Heart left ventricle (tissue), 16 donors: Measurements from ENCODE around the gene IFT122. TPM values are rescaled to one million over a fixed set of nuclear protein-coding genes. Genes with fewer than 3 reads are reported as not detected.

Experiments
- ATAC-seq, 4 donors: fragments of 200-7000 bp; cut with Tn5 transposase; one replicate each; pipeline ENCODE4 v1.9.1; 2020 to 2022; ENCODE audit warnings: moderate library complexity in 4 of 4, mild to moderate bottlenecking in 3 of 4, moderate number of reproducible peaks in 1 of 4
- DNase-seq, 5 donors: peaks; one replicate each; pipeline ENCODE4 v3.0.0-alpha.2; 2020
- H3K27ac ChIP-seq, 12 donors: fragments of 200-600 bp; sonication (generic) in 4 of 12; one replicate each; pipeline versions ENCODE4 v1.5.0 to v1.8.0; 2016 to 2022; ENCODE audit warnings: mild to moderate bottlenecking in 2 of 12
- H3K27me3 ChIP-seq, 9 donors: fragments of 200-600 bp; sonication (generic) in 2 of 9; one replicate each; pipeline versions ENCODE4 v1.5.1 to v1.8.0; 2016 to 2022; ENCODE audit warnings: mild to moderate bottlenecking in 3 of 9
- H3K36me3 ChIP-seq, 9 donors: fragments of 200-600 bp; sonication (generic) in 2 of 9; one replicate each; pipeline versions ENCODE4 v1.5.0 to v1.8.0; 2018 to 2022; ENCODE audit warnings: mild to moderate bottlenecking in 2 of 9
- H3K4me1 ChIP-seq, 12 donors: fragments of 200-600 bp; sonication (generic) in 4 of 12; one replicate each; pipeline versions ENCODE4 v1.5.0 to v1.8.0; 2016 to 2022; ENCODE audit warnings: mild to moderate bottlenecking in 3 of 12
- H3K4me3 ChIP-seq, 12 donors: fragments of 200-600 bp; sonication (generic) in 4 of 12; one replicate each; pipeline versions ENCODE4 v1.5.0 to v1.8.0; 2017 to 2022; ENCODE audit warnings: mild to moderate bottlenecking in 9 of 12, moderate library complexity in 4 of 12
- H3K9me3 ChIP-seq, 12 donors: fragments of 200-600 bp; sonication (generic) in 4 of 12; one replicate each; pipeline versions ENCODE4 v1.5.0 to v1.8.0; 2016 to 2022; ENCODE audit warnings: mild to moderate bottlenecking in 1 of 12
- POLR2A ChIP-seq, 2 donors: fragments of 450-650 bp; IDR thresholded peaks; one replicate each; pipeline ENCODE4 v1.6.1; 2017; ENCODE audit warnings: antibody characterized with exemption in 2 of 2, mild to moderate bottlenecking in 2 of 2, moderate library complexity in 2 of 2
- WGBS, 4 donors: extraction: QIAGEN DNeasy Blood & Tissue Kit in 2 of 4; methylation state at CpG; one replicate each; pipeline versions ENCODE4 v1.1.5 to v1.1.7; 2013 to 2018; 5-methylcytosine and 5-hydroxymethylcytosine counted together
- intact Hi-C, 10 donors: fragments of 100-400 bp; cut with DNase I; formaldehyde crosslinking; loops; one replicate each; pipeline versions ENCODE4 v1.11.1 to v1.14.2; 2022
- polyA plus RNA-seq, 2 donors: library from polyadenylated mRNA; stranded (reverse); fragments of 200-250 nt; gene quantifications; one replicate each; pipeline ENCODE4 v1.2.3, GENCODE V29; 2013
- total RNA-seq, 9 donors: library from RNA; depleted of rRNA in 2 of 9; stranded (reverse); fragments of >200 nt in 2 of 9; fragmentation: NEBNext Ultra II Directional in 3 of 9; extraction: Animal tissue kit (Norgen Biotek cat#: 25700) in 3 of 9; gene quantifications; one replicate each; pipeline versions ENCODE4 v1.1.0 to v1.2.4, GENCODE V29; 2016 to 2023
- TF ChIP-seq, protein P1 (sequence below), 12 donors: fragments of 200-600 bp; sonication (generic) in 4 of 12; IDR thresholded peaks; one replicate each; pipeline versions ENCODE4 v1.5.0 to v1.8.0; 2018 to 2022; ENCODE audit warnings: antibody characterized with exemption in 12 of 12, mild to moderate bottlenecking in 5 of 12
- donor health status: ischemic (EF 13 %, LVEDD 7.1; RV severe dilation, severe dysfunction).
- donor health status: healthy with polysubstance abuse.
- donor health status: DM: no; HTN: yes; CAD: no.
- donor health status: DM: no; HTN: no; CAD: no.
- donor health status: ischemic (EF 25% LVEDD 6.9; RV normal size, moderate dysfunction).
- donor health status: ischemic (EF 25% LVEDD 5.7; RV mildly dilated, moderate dysfunction).
- donor health status: healthy.
- donor health status: DM: yes; HTN: yes; CAD: no.
- donor health status: ischemic (EF 35%, LVEDD 5.7; RV mildly dilated, moderate dysfunction).
- donor health status: nonischemic (EF 11% LVEDD 7.7; RV severe dilation, severe dysfunction).
- donor health status: DM: yes; HTN: yes; CAD: no.
- donor health status: PGD.
- donor health status: ischemic (EF 29% LVEDD 5.4; RV normal size, mild dysfunction).
- donor health status: nonischemic (EF 23%, LVEDD 6.1; RV moderate dilation, normal function).

Gene IFT122
- total and polyA plus RNA-seq, 11 donors, result 7.2 to 34.2 (median 16.6) TPM

DNA sequence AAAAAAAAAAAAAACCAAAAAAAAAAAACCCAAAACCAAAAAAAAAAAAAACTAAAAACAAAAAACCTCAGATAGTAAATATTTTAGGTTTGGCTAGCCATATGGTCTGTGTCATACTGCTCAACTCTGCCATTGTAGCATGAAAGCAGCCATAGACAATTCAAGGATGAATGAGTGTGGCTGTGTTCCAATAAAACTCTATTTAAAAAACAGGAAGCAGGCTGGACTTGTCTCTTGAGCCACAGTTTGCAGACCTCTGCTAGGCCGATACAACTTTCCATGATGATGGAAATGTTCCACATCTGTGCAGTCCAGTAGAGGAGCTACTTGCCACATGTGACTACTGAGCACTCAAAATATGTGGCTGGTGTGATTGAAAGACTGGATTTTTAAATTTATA, 22.7 kb upstream of the IFT122 start:
- peaks cover 0 to 3% (median 0%) of the 10 kb centered on the region in 12 donors for H3K9me3 ChIP-seq
- ATAC-seq, result peak; percentile 45 to 85 (median 56)

GRCh38 chr3:129418041-129418973, 21.7 kb upstream of the IFT122 start:
- WGBS, 4 donors, result 86 to 91% (median 90%) methylated on average over 14 of the region's 14 CpGs
- ATAC-seq (no peak), DNase-seq (no peak)
- no peak overlapping the region for H3K4me3 ChIP-seq
- H3K36me3 ChIP-seq, result no peaks in the 10 kb centered on the region
- peaks cover 0 to 3% (median 0%) of the 10 kb centered on the region in 12 donors for H3K9me3 ChIP-seq
- peak overlapping the region in 8 of 12 donors; percentile 4 to 84 (median 58) for H3K27ac ChIP-seq
- peaks cover 0 to 34% (median 18%) of the 10 kb centered on the region in 12 donors for H3K4me1 ChIP-seq
- H3K27me3 ChIP-seq, result no peaks in the 10 kb centered on the region
- TF ChIP-seq POLR2A (IDR thresholded peaks at IDR 0.05), result no peak
- TF ChIP-seq, protein P1, sequence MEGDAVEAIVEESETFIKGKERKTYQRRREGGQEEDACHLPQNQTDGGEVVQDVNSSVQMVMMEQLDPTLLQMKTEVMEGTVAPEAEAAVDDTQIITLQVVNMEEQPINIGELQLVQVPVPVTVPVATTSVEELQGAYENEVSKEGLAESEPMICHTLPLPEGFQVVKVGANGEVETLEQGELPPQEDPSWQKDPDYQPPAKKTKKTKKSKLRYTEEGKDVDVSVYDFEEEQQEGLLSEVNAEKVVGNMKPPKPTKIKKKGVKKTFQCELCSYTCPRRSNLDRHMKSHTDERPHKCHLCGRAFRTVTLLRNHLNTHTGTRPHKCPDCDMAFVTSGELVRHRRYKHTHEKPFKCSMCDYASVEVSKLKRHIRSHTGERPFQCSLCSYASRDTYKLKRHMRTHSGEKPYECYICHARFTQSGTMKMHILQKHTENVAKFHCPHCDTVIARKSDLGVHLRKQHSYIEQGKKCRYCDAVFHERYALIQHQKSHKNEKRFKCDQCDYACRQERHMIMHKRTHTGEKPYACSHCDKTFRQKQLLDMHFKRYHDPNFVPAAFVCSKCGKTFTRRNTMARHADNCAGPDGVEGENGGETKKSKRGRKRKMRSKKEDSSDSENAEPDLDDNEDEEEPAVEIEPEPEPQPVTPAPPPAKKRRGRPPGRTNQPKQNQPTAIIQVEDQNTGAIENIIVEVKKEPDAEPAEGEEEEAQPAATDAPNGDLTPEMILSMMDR (IDR thresholded peaks at IDR 0.05), result no peak
- intact Hi-C loops, result no loop called here

More for the DNA sequence above, 22.7 kb upstream of the IFT122 start:
- Histone ChIP-seq H3K4me1 (peaks cover 0 to 42% (median 21%) of the 10 kb centered on the region in 12 donors), H3K27me3 (no peaks in the 10 kb centered on the region), H3K4me3 (no peak overlapping the region), H3K27ac (peak overlapping the region in 10 of 12 donors; percentile 4 to 84 (median 45)), H3K36me3 (no peaks in the 10 kb centered on the region)
- peak in 1 of 5 donors; percentile 49 for DNase-seq
- intact Hi-C loops, result no loop called here
- 12 to 49% (median 31%) methylated on average over 1 of the region's 1 CpG for WGBS, 4 donors
- TF ChIP-seq POLR2A (IDR thresholded peaks at IDR 0.05), result no peak
- TF ChIP-seq, protein P1 (IDR thresholded peaks at IDR 0.05), result no peak

GRCh38 chr3:129419476-129419875, 20.5 kb upstream of the IFT122 start:
- DNase-seq (no peak), ATAC-seq (no peak)
- Histone ChIP-seq H3K36me3 (no peaks in the 10 kb centered on the region), H3K4me1 (peaks cover 0 to 23% (median 11%) of the 10 kb centered on the region in 12 donors), H3K4me3 (no peak overlapping the region), H3K27me3 (no peaks in the 10 kb centered on the region), H3K9me3 (peaks cover 0 to 3% (median 0%) of the 10 kb centered on the region in 12 donors), H3K27ac (no peak overlapping the region)
- intact Hi-C loops, result no loop called here
- TF ChIP-seq, protein P1 (IDR thresholded peaks at IDR 0.05), result no peak
- TF ChIP-seq POLR2A (IDR thresholded peaks at IDR 0.05), result no peak
- WGBS, 4 donors, result 76 to 81% (median 78%) methylated on average over 4 of the region's 4 CpGs

DNA sequence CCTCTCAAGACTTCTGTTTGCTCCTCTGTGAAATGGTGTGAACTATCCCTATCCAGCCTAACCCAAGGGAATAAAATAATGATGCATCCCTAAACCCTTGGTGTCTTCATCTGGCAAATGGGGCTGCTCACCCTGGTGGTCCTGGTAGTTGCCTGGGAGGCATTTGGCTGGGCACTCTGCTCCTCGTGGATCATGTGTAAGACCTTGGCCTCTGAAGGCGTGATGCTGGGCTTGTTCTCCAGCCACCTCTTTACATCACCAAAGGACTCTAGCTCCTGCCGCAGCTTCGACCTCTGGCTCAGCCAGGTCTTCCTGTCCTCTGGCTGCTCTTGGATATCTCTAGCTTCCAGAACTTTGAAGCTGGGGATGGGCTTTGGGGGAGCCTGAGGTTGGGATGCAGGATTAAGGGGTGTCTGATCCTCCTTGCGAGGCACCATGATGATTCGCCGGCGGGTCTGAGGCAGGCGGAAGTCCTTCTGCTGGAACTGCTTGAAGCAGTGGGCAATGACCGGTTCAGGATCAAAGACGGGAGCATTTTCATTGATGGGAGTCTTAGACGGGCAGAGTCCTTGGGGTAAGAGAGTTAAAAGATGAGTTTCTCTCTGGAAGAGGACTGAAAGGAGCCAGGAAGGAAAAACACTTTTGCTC, 18.7 kb upstream of the IFT122 start:
- DNase-seq (no peak), ATAC-seq (no peak)
- Histone ChIP-seq H3K4me1 (peaks cover 0 to 20% (median 8%) of the 10 kb centered on the region in 12 donors), H3K27me3 (no peaks in the 10 kb centered on the region), H3K27ac (no peak overlapping the region), H3K9me3 (peaks cover 0 to 3% (median 0%) of the 10 kb centered on the region in 12 donors), H3K36me3 (no peaks in the 10 kb centered on the region), H3K4me3 (no peak overlapping the region)
- TF ChIP-seq, protein P1 (IDR thresholded peaks at IDR 0.05), result no peak
- no peak for TF ChIP-seq POLR2A (IDR thresholded peaks at IDR 0.05)
- intact Hi-C loops, result no loop called here
- WGBS, 4 donors, result 94 to 96% (median 95%) methylated on average over 12 of the region's 12 CpGs
